HG03354 (cell line): ENCODE measurements around the gene LCP1.

Source experiments
- ATAC-seq: cut with Tn5 transposase; IDR thresholded peaks from one replicate; pipeline ENCODE4 v1.9.1; 2021; ENCODE audit warnings: mild to moderate bottlenecking; ENCODE audit not compliant: unreplicated experiment, poor library complexity, severe bottlenecking

The LCP1 gene

DNA sequence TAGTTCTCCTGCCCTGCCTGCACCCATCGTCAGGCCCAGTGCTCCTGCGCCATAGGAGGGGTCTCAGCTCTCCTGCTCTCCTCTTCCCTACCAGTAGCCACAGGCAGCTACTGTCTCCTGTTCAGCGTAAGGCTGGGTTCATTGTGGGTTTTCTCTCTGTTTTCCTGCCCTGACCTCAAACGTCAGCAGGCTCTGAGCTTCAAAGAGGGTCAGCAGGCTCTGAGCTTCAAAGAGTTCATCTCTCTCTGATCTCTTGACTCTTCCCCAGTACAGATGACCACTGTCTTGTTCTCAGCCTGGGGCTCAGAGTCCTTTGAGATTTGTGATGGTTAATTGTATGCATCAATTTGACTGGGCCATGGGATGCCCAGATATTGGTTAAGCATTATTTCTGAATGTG is 72.5 kb downstream of the LCP1 start:
- no peak for ATAC-seq

GRCh38 chr13:46106839-46107371 is 75.1 kb downstream of the LCP1 start:
- no peak for ATAC-seq

DNA sequence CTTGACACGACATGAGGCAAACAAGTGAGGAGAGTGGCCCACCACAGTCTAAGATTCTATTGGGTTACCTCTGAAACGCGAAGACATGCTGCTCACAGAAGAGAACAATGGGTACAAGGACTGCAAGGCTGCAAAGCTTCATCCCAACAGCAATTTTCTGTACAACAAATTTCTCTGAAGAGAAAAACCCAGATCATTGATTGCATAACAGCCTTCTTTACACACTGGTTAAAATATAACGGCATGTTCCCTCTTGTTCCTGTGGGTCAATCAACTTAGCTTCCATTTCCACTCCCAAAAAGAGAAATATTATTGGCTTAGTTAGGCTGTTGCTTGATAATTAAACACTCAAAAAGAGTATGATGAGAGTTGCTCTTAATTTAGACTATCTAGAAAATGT is 77.1 kb downstream of the LCP1 start, which contains the start of gene CPB2:
TSS of gene CPB2 (minus strand) at position 166 of the 400 bp plus-strand sequence. CDS start at position 142, 24 bp downstream.
- no peak for ATAC-seq

DNA sequence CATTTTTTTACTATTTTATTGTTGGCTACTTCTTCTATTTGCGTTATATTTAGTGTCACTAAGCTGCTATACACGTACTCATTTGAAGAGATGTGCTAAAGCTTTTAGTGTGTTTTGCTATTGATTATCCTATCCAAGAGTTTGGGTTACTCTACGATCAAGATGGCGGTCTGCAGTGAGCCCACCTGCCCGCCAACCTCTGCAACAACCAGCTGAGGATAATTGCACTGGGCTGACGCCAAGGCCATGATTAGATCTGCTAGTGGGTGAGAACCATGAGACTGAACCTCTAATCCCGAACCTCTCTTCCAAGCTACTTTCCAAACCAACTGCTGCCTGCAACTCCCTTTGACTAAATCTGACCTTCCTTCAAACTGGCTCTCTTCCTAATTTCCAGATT is 78.9 kb downstream of the LCP1 start:
- ATAC-seq: no peak

DNA sequence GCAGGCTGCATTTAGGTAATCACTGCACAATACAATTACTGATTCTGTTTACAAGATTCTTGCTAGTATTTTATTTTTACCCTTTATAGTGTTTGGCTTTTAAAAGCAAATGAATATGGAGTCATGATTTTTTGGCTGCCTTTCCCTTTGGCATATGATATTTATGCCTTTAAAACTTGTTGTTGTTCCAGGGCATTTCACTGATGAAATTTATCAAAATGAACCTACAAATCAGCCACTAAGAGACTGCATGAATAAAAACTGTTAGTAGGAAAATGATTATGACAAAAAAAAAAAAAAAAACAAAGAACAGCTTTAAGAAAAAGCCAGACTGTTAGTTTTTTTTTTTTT is 79.7 kb downstream of the LCP1 start:
- ATAC-seq: no peak

DNA sequence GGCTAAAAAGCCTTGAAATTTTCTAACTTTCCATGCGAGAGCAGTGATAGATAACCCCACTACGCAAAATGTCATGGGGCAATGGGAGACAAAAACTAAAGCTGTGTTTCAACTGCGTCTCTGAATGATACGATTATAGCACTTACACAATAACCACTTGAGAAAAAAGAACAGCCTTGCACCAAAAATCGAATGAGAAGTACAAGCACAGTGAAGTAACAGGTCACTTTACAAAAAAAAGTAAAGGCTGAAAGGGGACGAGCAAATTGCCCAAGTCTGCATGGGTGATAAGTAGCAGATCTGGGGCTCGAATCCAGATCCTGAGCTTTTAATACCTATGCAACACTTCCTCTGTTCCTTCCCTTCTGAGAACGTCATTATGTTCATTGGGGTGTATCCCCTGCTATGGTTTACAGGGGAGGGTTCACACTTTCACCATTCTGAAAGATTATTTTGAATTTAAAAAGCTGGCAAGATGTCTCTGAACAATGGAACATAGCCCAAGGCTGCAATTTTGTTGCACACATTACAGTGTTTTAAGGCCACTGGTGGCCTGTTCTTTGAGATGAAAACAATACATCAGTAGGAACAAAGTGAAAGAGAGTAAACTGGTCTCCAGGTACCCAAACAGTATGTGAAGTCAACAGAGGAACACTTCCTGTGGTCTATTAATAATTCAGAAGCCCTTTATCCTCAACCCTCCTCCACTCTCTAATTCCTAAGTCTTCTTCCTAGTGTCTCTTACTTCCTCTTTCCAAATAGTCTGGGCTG is 80.3 kb downstream of the LCP1 start:
- ATAC-seq: peak; percentile 66

- no peak for ATAC-seq
Observed at GRCh38 chr13:46101002-46101401, 81.0 kb downstream of the LCP1 start.

DNA sequence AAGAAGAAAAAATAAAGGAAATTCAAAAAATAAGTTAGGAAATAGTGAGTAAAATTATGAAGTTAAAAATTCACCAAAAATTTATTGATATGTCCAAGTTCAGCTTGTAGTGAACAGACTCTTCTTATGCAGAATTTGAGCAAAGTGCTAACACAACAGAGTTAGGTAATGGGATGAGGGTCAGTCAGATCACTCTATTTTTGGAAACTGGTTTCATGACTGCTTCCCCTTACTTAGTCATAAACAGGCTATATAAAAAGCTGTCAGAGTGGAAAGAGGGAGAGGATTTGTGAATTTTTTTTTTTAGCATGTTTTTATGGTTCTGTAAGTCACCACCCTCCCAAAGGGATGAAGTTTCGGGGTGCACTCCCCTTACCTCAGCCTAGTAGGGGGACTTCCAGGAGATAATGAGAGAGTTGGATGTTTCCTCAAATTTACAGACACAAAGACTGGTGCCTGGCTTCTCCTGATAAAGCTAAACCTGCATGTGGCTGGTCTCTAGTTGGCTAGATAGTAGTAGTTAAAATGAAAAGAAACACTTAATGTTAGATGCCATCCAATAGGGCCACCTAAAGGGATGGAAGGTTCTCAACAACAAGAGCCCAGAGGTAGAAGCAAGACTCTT is 81.7 kb downstream of the LCP1 start:
- no peak for ATAC-seq

DNA sequence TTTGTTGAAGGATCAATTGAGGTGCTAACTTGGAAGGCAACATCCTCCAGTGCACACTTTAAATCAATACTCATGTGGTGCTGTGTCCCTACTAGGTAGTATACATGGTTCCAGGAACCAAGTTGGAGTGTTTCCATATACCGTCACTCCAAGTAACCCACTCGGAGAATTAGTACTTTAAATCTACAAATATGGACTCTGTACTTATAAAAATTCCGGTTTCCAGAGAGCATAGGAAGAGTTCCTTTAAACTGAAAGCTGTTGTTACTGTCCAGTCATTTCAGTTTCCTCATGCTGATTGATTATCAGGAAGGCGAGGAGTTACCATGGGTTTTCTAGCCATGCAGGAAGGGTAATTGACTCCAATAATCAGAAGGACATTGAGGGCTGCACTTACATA is 84.3 kb downstream of the LCP1 start:
- no peak for ATAC-seq

- ATAC-seq: no peak
Observed at GRCh38 chr13:46097015-46097414, 85.0 kb downstream of the LCP1 start.

- no peak for ATAC-seq
Observed at GRCh38 chr13:46094478-46094877, 87.5 kb downstream of the LCP1 start.

GRCh38 chr13:46088821-46089562 is 93.0 kb downstream of the LCP1 start:
- no peak for ATAC-seq

DNA sequence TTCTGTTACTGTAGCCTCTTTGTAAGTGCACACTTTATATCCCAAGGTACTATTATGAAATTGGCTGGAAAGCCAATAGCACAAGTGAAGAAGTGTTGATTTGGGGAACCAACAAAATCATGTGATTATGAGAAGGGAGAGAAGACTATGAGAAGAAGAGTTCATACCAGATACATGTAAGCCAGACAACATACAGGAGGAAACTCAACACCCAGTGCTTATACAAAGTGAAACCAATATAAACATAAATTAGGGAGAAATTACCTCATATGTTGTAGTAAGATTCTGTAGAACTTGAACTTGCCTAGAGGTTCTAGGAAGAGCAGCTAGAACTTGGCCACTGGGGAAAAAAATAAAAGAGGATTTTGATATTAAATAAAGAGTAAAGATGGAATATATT is 94.5 kb downstream of the LCP1 start:
- no peak for ATAC-seq

DNA sequence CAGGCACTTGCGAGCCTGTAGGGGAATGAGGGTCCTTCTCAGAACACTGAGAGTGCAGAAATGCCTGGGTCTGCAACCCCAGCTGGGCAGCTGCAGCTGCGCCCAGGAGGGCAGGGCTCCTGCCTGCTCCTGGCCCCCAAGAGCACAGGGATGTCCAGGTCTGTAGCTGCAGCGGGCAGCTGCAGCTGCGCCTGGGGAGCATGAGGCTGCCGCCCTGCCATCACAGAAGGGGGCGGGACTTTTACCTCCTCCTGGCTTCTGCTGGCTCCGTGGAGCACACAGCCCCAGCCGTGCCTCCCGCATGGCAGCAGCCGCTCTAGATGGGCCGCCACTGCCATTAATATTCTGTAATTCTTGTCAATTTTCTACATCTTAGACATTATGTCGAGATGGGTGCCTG is 95.0 kb downstream of the LCP1 start:
- no peak for ATAC-seq

DNA sequence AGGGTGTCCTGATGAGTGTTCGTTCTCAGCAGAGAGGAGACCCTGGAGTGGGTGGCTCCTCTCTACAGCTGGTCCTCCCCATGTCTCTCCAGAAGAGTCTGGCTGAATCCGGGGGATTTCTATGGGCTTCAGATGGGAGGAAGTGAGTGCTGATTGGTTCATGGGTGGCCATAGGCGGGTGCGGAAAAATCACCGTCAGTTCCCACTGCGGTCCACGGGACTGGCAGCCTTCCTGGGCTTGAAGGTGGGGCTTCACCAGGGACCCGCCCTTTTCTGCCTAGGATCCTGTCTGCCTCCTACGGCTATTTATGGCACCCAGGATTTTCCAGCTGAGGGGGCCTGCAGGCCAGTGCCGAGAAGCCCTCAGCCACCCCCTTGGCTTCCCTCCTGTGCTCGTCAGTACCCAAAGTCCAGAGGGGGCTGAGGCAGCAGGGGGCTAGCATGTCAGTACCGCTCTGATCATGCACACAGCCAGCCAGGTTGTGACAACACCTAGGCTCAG is 95.5 kb downstream of the LCP1 start:
- no peak for ATAC-seq

DNA sequence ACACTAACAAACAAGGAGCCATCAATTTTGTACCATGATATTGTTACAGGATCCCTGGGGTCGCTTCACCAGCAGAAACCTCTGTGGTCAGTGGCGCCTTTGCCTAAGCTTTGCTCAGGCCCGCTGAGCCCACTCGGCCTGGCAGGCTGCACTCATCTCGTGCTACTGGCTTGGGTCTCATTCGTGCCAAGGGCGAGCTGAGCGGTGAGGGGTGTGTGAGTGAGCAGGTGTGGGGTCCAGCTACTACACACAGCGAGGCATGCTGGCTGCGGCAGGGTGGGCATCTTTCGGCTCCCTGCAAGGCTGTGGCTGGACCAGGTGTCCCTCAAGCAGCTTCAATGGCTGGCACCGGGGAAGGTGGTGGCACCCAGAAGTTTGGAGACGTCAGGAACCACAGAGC is 96.2 kb downstream of the LCP1 start:
- ATAC-seq: no peak

DNA sequence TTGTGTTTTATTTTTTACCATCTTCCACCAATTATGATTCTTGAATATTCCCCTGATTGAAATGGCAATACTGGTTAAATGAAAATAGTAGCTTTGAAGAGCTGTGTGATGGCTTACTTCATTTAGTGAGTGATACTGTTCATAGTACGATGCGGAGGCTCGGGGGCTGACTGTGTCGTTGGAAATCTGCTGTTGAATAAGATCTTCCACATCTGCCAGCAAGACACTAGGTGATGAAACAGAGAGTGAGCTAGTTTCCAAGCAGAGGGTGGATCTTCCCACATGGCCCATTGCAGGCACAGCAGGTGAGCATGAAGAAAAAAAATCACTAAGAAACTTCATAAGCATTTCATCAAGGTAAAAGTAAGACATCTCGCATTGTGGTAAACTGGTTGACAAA is 99.7 kb downstream of the LCP1 start:
- no peak for ATAC-seq

GRCh38 chr13:46079770-46080169 is 102.2 kb downstream of the LCP1 start:
- no peak for ATAC-seq

- ATAC-seq: no peak
Observed at GRCh38 chr13:46077265-46077664, 104.7 kb downstream of the LCP1 start.

DNA sequence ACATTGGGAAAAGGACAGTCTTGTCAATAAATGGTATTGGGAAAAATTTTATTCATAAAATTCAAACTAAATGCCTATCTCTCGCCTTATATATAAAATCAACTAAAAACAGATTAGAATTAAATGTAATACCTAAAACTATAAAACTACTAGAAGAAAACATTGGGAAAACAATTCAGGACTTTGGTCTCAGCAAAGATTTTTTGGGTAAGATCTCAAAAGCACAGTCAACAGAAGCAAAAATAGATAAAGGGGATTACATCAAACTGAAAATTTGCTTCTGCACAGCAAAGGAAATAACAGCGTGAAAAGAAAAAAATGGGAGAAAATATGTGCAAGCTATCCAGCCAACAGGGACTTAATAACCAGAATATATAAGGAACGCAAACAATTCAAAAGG is 105.2 kb downstream of the LCP1 start:
- no peak for ATAC-seq
